Ectodermal cell (in vitro differentiated cells): Measurements from ENCODE around the gene WWC2.

ENCODE experiments used
- H3K27ac ChIP-seq: 2 replicates; pipeline ENCODE4 v1.7.0; 2013; ENCODE audit warnings: mild to moderate bottlenecking, low read depth, low read length; ENCODE audit not compliant: insufficient read depth, poor library complexity, severe bottlenecking
- H3K27me3 ChIP-seq: 2 replicates; pipeline ENCODE4 v1.7.0; 2013; ENCODE audit warnings: mild to moderate bottlenecking, low read length; ENCODE audit not compliant: insufficient read depth, control insufficient read depth, poor library complexity, severe bottlenecking
- H3K36me3 ChIP-seq: one replicate; pipeline ENCODE4 v1.7.0; 2013; ENCODE audit warnings: low read length; ENCODE audit not compliant: control insufficient read depth, insufficient read depth
- H3K4me1 ChIP-seq: one replicate; pipeline ENCODE4 v1.7.0; 2013; ENCODE audit warnings: low read length; ENCODE audit not compliant: control insufficient read depth, insufficient read depth
- H3K4me3 ChIP-seq: 2 replicates; pipeline ENCODE4 v1.7.0; 2013; ENCODE audit warnings: low read depth, low read length, control low read depth; ENCODE audit not compliant: insufficient read depth
- H3K9me3 ChIP-seq: 2 replicates; pipeline ENCODE4 v1.7.0; 2013; ENCODE audit warnings: mild to moderate bottlenecking, low read length, moderate library complexity; ENCODE audit not compliant: control insufficient read depth
- WGBS, 2 experiments: methylation state at CpG; one replicate each; pipeline ENCODE4 v1.1.7; 2013; ENCODE audit warnings: missing lambda C conversion rate in 2 of 2; 5-methylcytosine and 5-hydroxymethylcytosine counted together

WWC2 gene

DNA sequence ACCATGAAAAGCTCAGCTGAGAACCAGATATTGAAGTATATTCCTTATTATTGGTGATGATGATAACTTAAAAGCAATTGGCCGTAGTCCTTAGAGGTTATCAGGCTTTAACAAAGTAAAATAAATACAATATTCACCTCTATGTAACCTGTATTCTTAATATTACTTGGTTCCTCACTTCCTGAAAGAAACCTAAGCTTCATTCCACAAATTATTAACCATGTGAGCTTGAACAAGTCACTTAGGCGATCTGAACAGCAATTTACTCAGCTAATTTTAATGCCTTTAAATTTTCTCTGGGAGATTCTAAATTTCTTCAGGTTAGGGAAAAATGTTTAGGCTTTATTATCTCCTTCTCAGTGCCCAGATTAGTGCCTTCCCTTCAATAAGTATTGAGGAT lies 151.8 kb downstream of the WWC2 start:
- Histone ChIP-seq H3K9me3 (no peaks in the 10 kb centered on the region), H3K27ac (no peak overlapping the region), H3K4me3 (no peak overlapping the region), H3K4me1 (no peaks in the 10 kb centered on the region), H3K27me3 (no peaks in the 10 kb centered on the region), H3K36me3 (peaks cover 10% of the 10 kb centered on the region)
- WGBS, 2 experiments: 82 to 89% methylated on average over 1 of the region's 2 CpGs

DNA sequence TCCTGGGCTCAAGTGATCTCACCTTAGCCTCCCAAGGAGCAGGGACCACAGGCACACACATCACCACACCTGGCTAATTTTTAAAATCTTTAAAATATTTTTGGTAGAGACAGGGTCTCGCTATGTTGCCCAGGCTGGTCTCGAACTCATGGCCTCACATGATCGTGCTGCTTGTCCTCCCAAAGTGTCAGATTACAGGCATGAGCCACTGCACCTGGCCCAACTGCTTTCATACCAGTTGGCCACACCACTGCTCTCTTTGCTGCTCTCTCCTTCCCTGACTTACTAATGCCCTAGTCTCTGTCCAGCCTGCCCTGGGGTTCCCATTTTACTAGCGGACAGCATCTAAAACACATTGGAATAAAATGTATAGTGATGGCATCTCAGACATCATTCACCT lies 153.9 kb downstream of the WWC2 start:
- Histone ChIP-seq H3K4me3 (no peak overlapping the region), H3K27me3 (no peaks in the 10 kb centered on the region), H3K27ac (no peak overlapping the region), H3K9me3 (no peaks in the 10 kb centered on the region), H3K4me1 (no peaks in the 10 kb centered on the region), H3K36me3 (peaks cover 6% of the 10 kb centered on the region)
- 86 to 88% methylated on average over 3 to 4 of the region's 4 CpGs for WGBS, 2 experiments

GRCh38 chr4:183253451-183253850 lies 154.4 kb downstream of the WWC2 start:
- peaks cover 6% of the 10 kb centered on the region for H3K36me3 ChIP-seq
- 93 to 100% methylated on average over 1 of the region's 1 CpG for WGBS, 2 experiments
- H3K4me3 ChIP-seq: no peak overlapping the region

GRCh38 chr4:183254162-183254561 lies 155.1 kb downstream of the WWC2 start:
- Histone ChIP-seq H3K27me3 (no peaks in the 10 kb centered on the region), H3K27ac (no peak overlapping the region), H3K4me1 (no peaks in the 10 kb centered on the region), H3K4me3 (no peak overlapping the region), H3K36me3 (peaks cover 6% of the 10 kb centered on the region), H3K9me3 (no peaks in the 10 kb centered on the region)
- WGBS, 2 experiments: 90 to 94% methylated on average over 6 of the region's 6 CpGs

More at GRCh38 chr4:183253451-183253850, 154.4 kb downstream of the WWC2 start:
- no peaks in the 10 kb centered on the region for H3K27me3 ChIP-seq
- no peaks in the 10 kb centered on the region for H3K4me1 ChIP-seq
- H3K27ac ChIP-seq: no peak overlapping the region
- no peaks in the 10 kb centered on the region for H3K9me3 ChIP-seq

- Histone ChIP-seq H3K36me3 (peaks cover 9% of the 10 kb centered on the region), H3K9me3 (no peaks in the 10 kb centered on the region), H3K4me3 (no peak overlapping the region), H3K27ac (no peak overlapping the region), H3K27me3 (no peaks in the 10 kb centered on the region), H3K4me1 (no peaks in the 10 kb centered on the region)
- 92 to 97% methylated on average over 2 to 3 of the region's 3 CpGs for WGBS, 2 experiments
Measured at GRCh38 chr4:183255487-183255886, 156.4 kb downstream of the WWC2 start.

DNA sequence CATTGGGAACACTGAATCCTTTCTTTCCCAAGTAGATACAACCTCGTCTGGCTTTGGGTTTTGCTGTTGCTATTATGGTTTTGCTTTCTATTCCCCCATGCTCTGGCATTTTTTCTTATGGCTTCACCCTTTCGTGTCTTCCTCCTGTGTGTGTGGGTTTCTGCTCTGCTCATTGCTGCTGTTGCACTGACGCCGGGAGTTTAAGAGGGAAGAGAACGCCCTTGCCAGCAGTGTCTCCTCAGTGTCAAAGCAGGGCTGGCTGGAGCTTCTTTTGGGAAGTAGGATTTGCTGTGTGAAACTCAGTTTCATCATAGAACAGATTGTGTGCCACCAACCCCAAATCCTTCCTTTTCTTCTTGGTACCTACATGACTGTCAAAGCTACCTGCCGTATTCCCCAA lies 157.3 kb downstream of the WWC2 start:
- 93 to 94% methylated on average over 6 of the region's 6 CpGs for WGBS, 2 experiments
- no peaks in the 10 kb centered on the region for H3K4me1 ChIP-seq
- H3K36me3 ChIP-seq: peaks cover 12% of the 10 kb centered on the region
- no peaks in the 10 kb centered on the region for H3K27me3 ChIP-seq
- H3K9me3 ChIP-seq: no peaks in the 10 kb centered on the region
- no peak overlapping the region for H3K4me3 ChIP-seq
- H3K27ac ChIP-seq: no peak overlapping the region

DNA sequence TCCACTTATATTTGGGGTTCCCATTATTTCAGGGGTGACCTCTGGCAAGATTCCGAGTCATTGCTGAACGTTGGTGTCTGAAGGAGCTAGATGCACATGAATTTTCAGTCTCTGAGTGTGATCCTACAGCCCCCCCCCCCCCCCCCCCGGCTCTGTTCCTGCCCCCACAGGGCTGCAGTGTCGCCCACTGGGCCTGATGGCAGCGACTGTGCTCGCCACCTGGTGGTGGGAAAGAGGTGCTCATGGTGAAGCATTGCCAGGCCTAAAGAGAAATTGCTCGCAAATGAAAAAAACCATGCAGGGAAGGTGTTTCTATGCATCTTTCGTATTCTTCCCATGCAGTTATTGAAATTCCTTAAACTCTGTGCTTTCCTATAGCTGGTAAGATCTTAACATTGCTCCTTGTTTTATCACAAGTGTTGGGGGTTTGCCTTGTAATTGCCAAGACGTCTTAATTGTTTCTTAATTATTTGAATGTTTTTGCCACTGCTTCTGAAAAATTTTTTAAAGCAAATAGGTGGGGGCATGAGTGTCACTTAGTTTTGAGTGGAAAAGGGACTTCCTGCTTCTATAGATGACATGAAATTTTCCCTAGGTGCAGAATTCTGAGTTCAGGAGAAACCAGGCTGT lies 157.8 kb downstream of the WWC2 start:
- 42 to 47% methylated on average over 9 of the region's 9 CpGs for WGBS, 2 experiments
- H3K4me1 ChIP-seq: no peaks in the 10 kb centered on the region
- H3K4me3 ChIP-seq: no peak overlapping the region
- H3K27me3 ChIP-seq: no peaks in the 10 kb centered on the region
- no peak overlapping the region for H3K27ac ChIP-seq
- peaks cover 12% of the 10 kb centered on the region for H3K36me3 ChIP-seq
- H3K9me3 ChIP-seq: no peaks in the 10 kb centered on the region

DNA sequence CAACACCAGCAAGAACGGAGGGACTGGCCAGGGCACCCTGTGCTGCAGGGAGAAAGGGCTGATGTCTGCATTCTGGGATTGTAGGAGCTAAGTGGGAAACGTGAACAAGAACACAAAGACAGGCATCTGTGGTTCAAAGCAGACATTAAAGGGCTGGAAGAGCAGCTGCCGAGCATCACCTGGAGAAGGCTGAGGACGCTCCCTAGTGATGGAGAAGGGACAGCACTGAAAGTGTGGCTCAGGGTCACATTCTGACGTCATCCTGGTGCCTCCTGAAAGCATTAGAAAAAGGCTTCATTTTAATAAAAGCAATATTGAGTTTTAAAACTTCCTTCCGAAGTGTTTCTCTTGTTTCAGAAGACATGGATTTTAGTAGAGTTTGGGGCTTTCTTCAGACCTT lies 158.8 kb downstream of the WWC2 start:
- H3K36me3 ChIP-seq: peaks cover 12% of the 10 kb centered on the region
- H3K9me3 ChIP-seq: no peaks in the 10 kb centered on the region
- H3K4me3 ChIP-seq: no peak overlapping the region
- no peaks in the 10 kb centered on the region for H3K4me1 ChIP-seq
- H3K27ac ChIP-seq: no peak overlapping the region
- no peaks in the 10 kb centered on the region for H3K27me3 ChIP-seq
- 84 to 86% methylated on average over 6 of the region's 6 CpGs for WGBS, 2 experiments

DNA sequence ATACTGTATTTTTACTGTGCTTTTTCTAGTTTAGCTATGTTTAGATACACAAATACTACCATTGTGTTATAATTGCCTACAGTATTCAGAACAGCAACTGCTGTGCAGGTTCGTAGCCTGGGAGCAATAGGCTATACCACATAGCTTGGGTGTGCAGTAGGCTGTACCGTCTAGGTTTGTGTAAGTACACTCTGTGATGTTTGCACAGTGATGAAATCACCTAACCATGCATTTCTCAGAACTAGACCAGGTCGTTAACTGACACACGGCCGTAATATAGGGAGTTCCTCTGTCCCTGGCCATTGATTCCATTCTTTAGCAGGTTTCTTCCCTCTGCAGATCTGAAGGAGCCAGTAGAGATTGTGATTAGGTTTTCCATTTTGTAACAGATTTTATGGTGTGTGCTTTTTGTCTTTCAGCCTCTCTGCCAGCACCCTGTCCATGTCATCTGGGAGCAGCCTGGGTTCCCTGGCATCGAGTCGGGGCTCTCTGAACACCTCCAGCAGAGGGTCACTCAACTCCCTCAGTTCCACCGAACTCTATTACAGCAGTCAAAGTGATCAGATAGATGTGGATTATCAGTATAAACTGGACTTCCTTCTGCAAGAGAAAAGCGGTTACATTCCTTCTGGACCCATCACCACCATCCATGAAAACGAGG lies 161.6 kb downstream of the WWC2 start:
- H3K27ac ChIP-seq: no peak overlapping the region
- no peaks in the 10 kb centered on the region for H3K9me3 ChIP-seq
- WGBS, 2 experiments: 93 to 95% methylated on average over 10 of the region's 10 CpGs
- H3K36me3 ChIP-seq: peaks cover 9% of the 10 kb centered on the region
- no peaks in the 10 kb centered on the region for H3K4me1 ChIP-seq
- H3K27me3 ChIP-seq: no peaks in the 10 kb centered on the region
- H3K4me3 ChIP-seq: no peak overlapping the region

- Histone ChIP-seq H3K36me3 (peaks cover 9% of the 10 kb centered on the region), H3K4me3 (no peak overlapping the region), H3K27me3 (no peaks in the 10 kb centered on the region), H3K9me3 (no peaks in the 10 kb centered on the region), H3K4me1 (no peaks in the 10 kb centered on the region), H3K27ac (no peak overlapping the region)
- WGBS, 2 experiments: 46 to 50% methylated on average over 7 of the region's 7 CpGs
Measured at GRCh38 chr4:183261953-183262775, 163.1 kb downstream of the WWC2 start.
